K562 (cell line): ENCODE results near the gene NCMAP. TPM values are rescaled to one million over a fixed set of nuclear protein-coding genes. Genes with fewer than 3 reads are reported as not detected.

ENCODE experiments used
- COPS2 ChIP-seq: fragments of 450-650 bp; conservative IDR thresholded peaks from 2 replicates; pipeline ENCODE4 v1.6.1; 2016; ENCODE audit warnings: mild to moderate bottlenecking, moderate library complexity
- HNRNPL ChIP-seq: fragments of 200-400 bp; formaldehyde crosslinking; IDR thresholded peaks from 2 replicates; pipeline ENCODE4 v1.6.1; 2017; ENCODE audit warnings: low read depth, mild to moderate bottlenecking, low read length
- MEF2D ChIP-seq: conservative IDR thresholded peaks from 2 replicates; pipeline ENCODE4 v1.6.1; 2016; ENCODE audit warnings: low read depth, missing genetic modification characterization, missing compliant biosample characterization
- NONO ChIP-seq, 2 experiments: fragments of 200-400 bp in 1 of 2; fragments of 450-650 bp in 1 of 2; formaldehyde crosslinking in 1 of 2; IDR thresholded peaks; 2 replicates each; pipeline ENCODE4 v1.6.1; 2017; ENCODE audit warnings: low read depth in 2 of 2, mild to moderate bottlenecking in 2 of 2, moderate library complexity in 2 of 2, low read length in 1 of 2
- TCF3 ChIP-seq: sonication (generic); formaldehyde crosslinking; IDR thresholded peaks from 2 replicates; pipeline ENCODE4 v1.4.0; 2020; ENCODE audit warnings: mild to moderate bottlenecking, missing genetic modification reagents
- polyA plus RNA-seq, 8 experiments: library from polyadenylated mRNA; depleted of rRNA in 4 of 8; stranded (reverse) in 5 of 8; unstranded in 3 of 8; fragments of >200 nt; fragmentation: Nextera tagmentation in 2 of 8; fragmentation: Illumina TruSeq in 1 of 8; extraction: Ambion mirVana in 2 of 8; extraction: Trizol in 1 of 8; gene quantifications; 2 replicates each; pipeline versions ENCODE4 v1.2.1 to v1.2.3, GENCODE V29; 2011 to 2014; ENCODE audit warnings: inconsistent platforms in 1 of 8, missing spikeins in 1 of 8
- total RNA-seq, 7 experiments: library from RNA; depleted of rRNA in 6 of 7; stranded (reverse); fragments of >200 nt in 6 of 7; fragmentation: Illumina TruSeq in 2 of 7; extraction: Trizol in 2 of 7; gene quantifications; 2 replicates each; pipeline versions ENCODE4 v1.2.1 to v1.2.3, GENCODE V29; 2011 to 2021; ENCODE audit warnings: low replicate concordance in 1 of 7
- TF ChIP-seq, protein P1 (sequence below): fragments of 450-650 bp; formaldehyde crosslinking; conservative IDR thresholded peaks from 2 replicates; pipeline ENCODE4 v1.4.0; 2022; ENCODE audit warnings: mild to moderate bottlenecking, missing genetic modification characterization
- TF ChIP-seq, protein P2 (sequence below): IDR thresholded peaks from 2 replicates; pipeline ENCODE4 v1.6.1; 2011; ENCODE audit warnings: borderline replicate concordance, low read depth, mild to moderate bottlenecking, moderate library complexity, low read length; ENCODE audit not compliant: insufficient read depth, poor library complexity, severe bottlenecking
- TF ChIP-seq, protein P3 (sequence below): fragments of 450-650 bp; IDR thresholded peaks from 2 replicates; pipeline ENCODE4 v1.6.1; 2016
- TF ChIP-seq, protein P4 (sequence below): fragments of 450-650 bp; IDR thresholded peaks from 2 replicates; pipeline ENCODE4 v1.6.1; 2016; ENCODE audit warnings: low read depth, mild to moderate bottlenecking, moderate library complexity
- TF ChIP-seq, protein P5 (sequence below), 2 experiments: fragments of 200-800 bp in 1 of 2; sonication (Bioruptor generic) in 1 of 2; sonication (generic) in 1 of 2; formaldehyde crosslinking in 1 of 2; IDR thresholded peaks in 1 of 2; conservative IDR thresholded peaks in 1 of 2; 2 replicates each; pipeline versions ENCODE4 v1.5.0 to v1.6.1; 2016 to 2020; ENCODE audit warnings: missing compliant biosample characterization in 1 of 2, missing genetic modification characterization in 1 of 2, missing genetic modification reagents in 1 of 2
- TF ChIP-seq, protein P6 (sequence below), 2 experiments: fragments of 450-650 bp in 1 of 2; sonication (generic) in 1 of 2; formaldehyde crosslinking in 1 of 2; IDR thresholded peaks in 1 of 2; conservative IDR thresholded peaks in 1 of 2; 2 replicates each; pipeline versions ENCODE4 v1.6.1 to v1.8.1; 2016 to 2023; ENCODE audit warnings: mild to moderate bottlenecking in 2 of 2, moderate library complexity in 2 of 2, inconsistent platforms in 1 of 2, missing genetic modification reagents in 1 of 2

The NCMAP gene
- total and polyA plus RNA-seq, 9 of the 15 experiments (the other 6 are each of a cell fraction or from before 2014, with no cell fraction given) = 0.03 TPM; not detected in 8

DNA sequence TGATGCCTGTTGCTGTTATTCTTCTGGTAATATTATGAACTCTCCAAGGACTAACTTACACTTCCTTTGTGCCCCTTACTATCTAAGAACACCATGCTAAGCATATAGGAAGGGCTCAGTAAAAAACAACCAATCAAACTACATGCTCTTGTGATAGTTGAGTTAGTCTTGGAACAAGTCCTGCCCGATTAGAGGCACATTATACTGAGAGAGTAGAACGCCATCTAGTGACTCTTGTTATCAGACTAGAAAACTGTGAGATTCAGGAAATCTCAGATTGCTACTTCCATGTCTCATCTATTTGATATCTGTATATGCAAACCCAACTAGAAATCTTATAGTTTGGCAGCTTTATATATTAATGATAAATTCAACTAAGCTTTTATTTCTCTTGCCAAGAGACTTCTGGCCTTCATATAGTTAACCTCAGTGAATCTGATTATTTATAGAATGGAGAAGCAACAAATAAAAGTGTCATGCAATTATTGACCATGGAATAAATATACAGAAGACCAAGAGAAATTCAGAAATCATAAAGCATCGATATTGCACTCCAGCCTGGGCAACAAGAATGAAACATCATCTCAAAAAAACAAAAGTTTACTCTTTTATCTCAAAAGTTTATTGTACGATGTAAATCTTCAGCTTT is 79.4 kb downstream of the NCMAP start (continued):
- TF ChIP-seq, protein P1, sequence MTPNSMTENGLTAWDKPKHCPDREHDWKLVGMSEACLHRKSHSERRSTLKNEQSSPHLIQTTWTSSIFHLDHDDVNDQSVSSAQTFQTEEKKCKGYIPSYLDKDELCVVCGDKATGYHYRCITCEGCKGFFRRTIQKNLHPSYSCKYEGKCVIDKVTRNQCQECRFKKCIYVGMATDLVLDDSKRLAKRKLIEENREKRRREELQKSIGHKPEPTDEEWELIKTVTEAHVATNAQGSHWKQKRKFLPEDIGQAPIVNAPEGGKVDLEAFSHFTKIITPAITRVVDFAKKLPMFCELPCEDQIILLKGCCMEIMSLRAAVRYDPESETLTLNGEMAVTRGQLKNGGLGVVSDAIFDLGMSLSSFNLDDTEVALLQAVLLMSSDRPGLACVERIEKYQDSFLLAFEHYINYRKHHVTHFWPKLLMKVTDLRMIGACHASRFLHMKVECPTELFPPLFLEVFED = no peak
- TF ChIP-seq, protein P2, sequence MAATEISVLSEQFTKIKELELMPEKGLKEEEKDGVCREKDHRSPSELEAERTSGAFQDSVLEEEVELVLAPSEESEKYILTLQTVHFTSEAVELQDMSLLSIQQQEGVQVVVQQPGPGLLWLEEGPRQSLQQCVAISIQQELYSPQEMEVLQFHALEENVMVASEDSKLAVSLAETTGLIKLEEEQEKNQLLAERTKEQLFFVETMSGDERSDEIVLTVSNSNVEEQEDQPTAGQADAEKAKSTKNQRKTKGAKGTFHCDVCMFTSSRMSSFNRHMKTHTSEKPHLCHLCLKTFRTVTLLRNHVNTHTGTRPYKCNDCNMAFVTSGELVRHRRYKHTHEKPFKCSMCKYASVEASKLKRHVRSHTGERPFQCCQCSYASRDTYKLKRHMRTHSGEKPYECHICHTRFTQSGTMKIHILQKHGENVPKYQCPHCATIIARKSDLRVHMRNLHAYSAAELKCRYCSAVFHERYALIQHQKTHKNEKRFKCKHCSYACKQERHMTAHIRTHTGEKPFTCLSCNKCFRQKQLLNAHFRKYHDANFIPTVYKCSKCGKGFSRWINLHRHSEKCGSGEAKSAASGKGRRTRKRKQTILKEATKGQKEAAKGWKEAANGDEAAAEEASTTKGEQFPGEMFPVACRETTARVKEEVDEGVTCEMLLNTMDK = no peak
- TF ChIP-seq NONO (IDR thresholded peaks at IDR 0.05; ENCODE audit: low read depth in 2 of 2, low read length in 1 of 2) (no peak), TCF3 (CRISPR knock-in tag) (no peak), MEF2D (no peak), COPS2 (no peak), HNRNPL (no peak)
- TF ChIP-seq, protein P3, sequence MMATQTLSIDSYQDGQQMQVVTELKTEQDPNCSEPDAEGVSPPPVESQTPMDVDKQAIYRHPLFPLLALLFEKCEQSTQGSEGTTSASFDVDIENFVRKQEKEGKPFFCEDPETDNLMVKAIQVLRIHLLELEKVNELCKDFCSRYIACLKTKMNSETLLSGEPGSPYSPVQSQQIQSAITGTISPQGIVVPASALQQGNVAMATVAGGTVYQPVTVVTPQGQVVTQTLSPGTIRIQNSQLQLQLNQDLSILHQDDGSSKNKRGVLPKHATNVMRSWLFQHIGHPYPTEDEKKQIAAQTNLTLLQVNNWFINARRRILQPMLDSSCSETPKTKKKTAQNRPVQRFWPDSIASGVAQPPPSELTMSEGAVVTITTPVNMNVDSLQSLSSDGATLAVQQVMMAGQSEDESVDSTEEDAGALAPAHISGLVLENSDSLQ = no peak
- TF ChIP-seq, protein P4, sequence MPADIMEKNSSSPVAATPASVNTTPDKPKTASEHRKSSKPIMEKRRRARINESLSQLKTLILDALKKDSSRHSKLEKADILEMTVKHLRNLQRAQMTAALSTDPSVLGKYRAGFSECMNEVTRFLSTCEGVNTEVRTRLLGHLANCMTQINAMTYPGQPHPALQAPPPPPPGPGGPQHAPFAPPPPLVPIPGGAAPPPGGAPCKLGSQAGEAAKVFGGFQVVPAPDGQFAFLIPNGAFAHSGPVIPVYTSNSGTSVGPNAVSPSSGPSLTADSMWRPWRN = no peak
- TF ChIP-seq, protein P5, sequence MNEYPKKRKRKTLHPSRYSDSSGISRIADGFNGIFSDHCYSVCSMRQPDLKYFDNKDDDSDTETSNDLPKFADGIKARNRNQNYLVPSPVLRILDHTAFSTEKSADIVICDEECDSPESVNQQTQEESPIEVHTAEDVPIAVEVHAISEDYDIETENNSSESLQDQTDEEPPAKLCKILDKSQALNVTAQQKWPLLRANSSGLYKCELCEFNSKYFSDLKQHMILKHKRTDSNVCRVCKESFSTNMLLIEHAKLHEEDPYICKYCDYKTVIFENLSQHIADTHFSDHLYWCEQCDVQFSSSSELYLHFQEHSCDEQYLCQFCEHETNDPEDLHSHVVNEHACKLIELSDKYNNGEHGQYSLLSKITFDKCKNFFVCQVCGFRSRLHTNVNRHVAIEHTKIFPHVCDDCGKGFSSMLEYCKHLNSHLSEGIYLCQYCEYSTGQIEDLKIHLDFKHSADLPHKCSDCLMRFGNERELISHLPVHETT (CRISPR knock-in tag; conservative IDR thresholded peaks at IDR 0.05 in 1 of 2, IDR thresholded peaks at IDR 0.05 in 1 of 2) = no peak
- TF ChIP-seq, protein P6, sequence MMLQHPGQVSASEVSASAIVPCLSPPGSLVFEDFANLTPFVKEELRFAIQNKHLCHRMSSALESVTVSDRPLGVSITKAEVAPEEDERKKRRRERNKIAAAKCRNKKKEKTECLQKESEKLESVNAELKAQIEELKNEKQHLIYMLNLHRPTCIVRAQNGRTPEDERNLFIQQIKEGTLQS (IDR thresholded peaks at IDR 0.05) = no peak
- TF ChIP-seq, protein P6 (CRISPR knock-in tag; conservative IDR thresholded peaks at IDR 0.05) = no peak
